ENCODE measurements around the gene MCL1. TPM values are rescaled to one million over a fixed set of nuclear protein-coding genes. Genes with fewer than 3 reads are reported as not detected.

The MCL1 gene
- polyA plus RNA-seq, 1 of the 3 experiments (the other 2 are of a cell fraction): 110 TPM

- ChIA-PET CTCF (interaction anchor here (0.7 to 6.2 kb wide), 24 partner anchors 9 to 447 kb away, joined by 3 to 142 read pairs (median 5); partner anchors contain the start of genes ADAMTSL4, ENSA, FALEC and MCL1), POLR2A (no interaction called here)
Observed at GRCh38 chr1:150558761-150559655, 20.4 kb downstream of the MCL1 start.

More at GRCh38 chr1:150558761-150559655, 20.4 kb downstream of the MCL1 start:
- Histone ChIP-seq H3K36me3 (replicated peaks in 1 of 2; ENCODE audit: control insufficient read depth in 1 of 2, insufficient read depth in 2 of 2, low read length in 1 of 2) (no peaks in the 10 kb centered on the region), H3K27ac (ENCODE audit: low read depth in 2 of 2, low read length in 1 of 2) (no peak overlapping the region; a peak in 1 of 4 replicates), H3K4me3 (ENCODE audit: low read depth in 2 of 2, low read length in 1 of 2) (no peak overlapping the region), H3K27me3 (ENCODE audit: insufficient read depth) (no peaks in the 10 kb centered on the region), H3K4me1 (ENCODE audit: control insufficient read depth in 1 of 2, insufficient read depth in 2 of 2, low read depth in 1 of 2, low read length in 1 of 2) (peaks cover 27 to 36% of the 10 kb centered on the region in 2 experiments), H3F3A (replicated peaks; ENCODE audit: insufficient read depth) (peaks cover 25% of the 10 kb centered on the region), H3K79me2 (ENCODE audit: insufficient read depth) (peaks cover 49% of the 10 kb centered on the region), H3K9me3 (no peaks in the 10 kb centered on the region), H2AFZ (ENCODE audit: low read depth) (no peak overlapping the region), H3K9me2 (no peaks in the 10 kb centered on the region), H3K4me2 (no peak overlapping the region), H4K20me1 (ENCODE audit: insufficient read depth) (peaks cover 6% of the 10 kb centered on the region; the same call in 1 of the 2 replicates), H3K9ac (no peak overlapping the region)
- TF ChIP-seq FOXM1 (IDR thresholded peaks at IDR 0.05; ENCODE audit: low read depth) (no peak), POLR2AphosphoS5 (IDR thresholded peaks at IDR 0.05; ENCODE audit: low read depth, low read length) (no peak), USF2 (IDR thresholded peaks at IDR 0.05; ENCODE audit: borderline replicate concordance, low read depth, low read length) (no peak), RAD21 (IDR thresholded peaks at IDR 0.05; ENCODE audit: low read length) (no peak), USF1 (IDR thresholded peaks at IDR 0.05; ENCODE audit: borderline replicate concordance, low read depth) (no peak), RCOR1 (IDR thresholded peaks at IDR 0.05; ENCODE audit: low read length) (no peak), IRF3 (IDR thresholded peaks at IDR 0.05; ENCODE audit: low read depth, low read length) (no peak), SIN3A (IDR thresholded peaks at IDR 0.05; ENCODE audit: borderline replicate concordance, low read depth, low read length) (no peak), GATA2 (CRISPR knock-in tag; IDR thresholded peaks at IDR 0.05) (no peak), SMC3 (IDR thresholded peaks at IDR 0.05; ENCODE audit: low read depth, low read length) (no peak), MXI1 (IDR thresholded peaks at IDR 0.05; ENCODE audit: low read depth, low read length) (no peak), TEAD4 (IDR thresholded peaks at IDR 0.05; ENCODE audit: borderline replicate concordance, insufficient read depth) (no peak), GABPA (IDR thresholded peaks at IDR 0.05; ENCODE audit: low read depth) (no peak), MAX (IDR thresholded peaks at IDR 0.05; ENCODE audit: low read depth) (no peak), FOXJ3 (CRISPR knock-in tag; IDR thresholded peaks at IDR 0.05) (no peak)
- no peak for DNase-seq
- 91% methylated on average over 23 of the region's 28 CpGs for WGBS (ENCODE audit: low lambda C conversion rate)
